Measurements from ENCODE around the gene NR3C1. TPM values are rescaled to one million over a fixed set of nuclear protein-coding genes. Genes with fewer than 3 reads are reported as not detected.

Gene NR3C1
- polyA plus RNA-seq, 1 donor from 2014 or later, result 2.3 TPM

GRCh38 chr5:143398053-143398355 is 5.5 kb downstream of the NR3C1 start:
- H3K9me2 ChIP-seq (ENCODE audit: insufficient read depth, low read length), result no peaks in the 10 kb centered on the region
- no peaks in the 10 kb centered on the region for H4K20me1 ChIP-seq (ENCODE audit: insufficient read depth)
- H2AFZ ChIP-seq (ENCODE audit: low read depth, low read length), result no peak overlapping the region
- no peak overlapping the region for H3K27ac ChIP-seq (ENCODE audit: low read length)
- H3K4me2 ChIP-seq (ENCODE audit: low read length), result no peak overlapping the region
- H3K9ac ChIP-seq (ENCODE audit: low read length), result no peak overlapping the region
- no peaks in the 10 kb centered on the region for H3K79me2 ChIP-seq (replicated peaks; ENCODE audit: insufficient read depth, low read length)
- peaks cover 51% of the 10 kb centered on the region for H3K27me3 ChIP-seq (ENCODE audit: insufficient read depth, low read depth, low read length)
- no peaks in the 10 kb centered on the region for H3K9me3 ChIP-seq (ENCODE audit: low read length)
- no peak overlapping the region for H3K4me3 ChIP-seq (ENCODE audit: low read length)
- TF ChIP-seq TAF1 (IDR thresholded peaks at IDR 0.05; ENCODE audit: low read depth) (no peak), RAD21 (conservative IDR thresholded peaks at IDR 0.05) (no peak), MXI1 (conservative IDR thresholded peaks at IDR 0.05; ENCODE audit: poor library complexity, severe bottlenecking) (no peak), EP300 (conservative IDR thresholded peaks at IDR 0.05; ENCODE audit: poor library complexity, severe bottlenecking) (no peak), SMC3 (conservative IDR thresholded peaks at IDR 0.05; ENCODE audit: poor library complexity) (no peak), POLR2AphosphoS5 (IDR thresholded peaks at IDR 0.05) (no peak), CTCF (IDR thresholded peaks at IDR 0.05; ENCODE audit: poor library complexity, severe bottlenecking) (no peak)
- TF ChIP-seq, protein P1, sequence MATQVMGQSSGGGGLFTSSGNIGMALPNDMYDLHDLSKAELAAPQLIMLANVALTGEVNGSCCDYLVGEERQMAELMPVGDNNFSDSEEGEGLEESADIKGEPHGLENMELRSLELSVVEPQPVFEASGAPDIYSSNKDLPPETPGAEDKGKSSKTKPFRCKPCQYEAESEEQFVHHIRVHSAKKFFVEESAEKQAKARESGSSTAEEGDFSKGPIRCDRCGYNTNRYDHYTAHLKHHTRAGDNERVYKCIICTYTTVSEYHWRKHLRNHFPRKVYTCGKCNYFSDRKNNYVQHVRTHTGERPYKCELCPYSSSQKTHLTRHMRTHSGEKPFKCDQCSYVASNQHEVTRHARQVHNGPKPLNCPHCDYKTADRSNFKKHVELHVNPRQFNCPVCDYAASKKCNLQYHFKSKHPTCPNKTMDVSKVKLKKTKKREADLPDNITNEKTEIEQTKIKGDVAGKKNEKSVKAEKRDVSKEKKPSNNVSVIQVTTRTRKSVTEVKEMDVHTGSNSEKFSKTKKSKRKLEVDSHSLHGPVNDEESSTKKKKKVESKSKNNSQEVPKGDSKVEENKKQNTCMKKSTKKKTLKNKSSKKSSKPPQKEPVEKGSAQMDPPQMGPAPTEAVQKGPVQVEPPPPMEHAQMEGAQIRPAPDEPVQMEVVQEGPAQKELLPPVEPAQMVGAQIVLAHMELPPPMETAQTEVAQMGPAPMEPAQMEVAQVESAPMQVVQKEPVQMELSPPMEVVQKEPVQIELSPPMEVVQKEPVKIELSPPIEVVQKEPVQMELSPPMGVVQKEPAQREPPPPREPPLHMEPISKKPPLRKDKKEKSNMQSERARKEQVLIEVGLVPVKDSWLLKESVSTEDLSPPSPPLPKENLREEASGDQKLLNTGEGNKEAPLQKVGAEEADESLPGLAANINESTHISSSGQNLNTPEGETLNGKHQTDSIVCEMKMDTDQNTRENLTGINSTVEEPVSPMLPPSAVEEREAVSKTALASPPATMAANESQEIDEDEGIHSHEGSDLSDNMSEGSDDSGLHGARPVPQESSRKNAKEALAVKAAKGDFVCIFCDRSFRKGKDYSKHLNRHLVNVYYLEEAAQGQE (IDR thresholded peaks at IDR 0.05; ENCODE audit: borderline replicate concordance), result no peak
- no peaks in the 10 kb centered on the region for H3F3A ChIP-seq (ENCODE audit: insufficient read depth, low read length, poor library complexity, severe bottlenecking)
- H3K36me3 ChIP-seq (ENCODE audit: insufficient read depth, low read length), result no peaks in the 10 kb centered on the region

DNA sequence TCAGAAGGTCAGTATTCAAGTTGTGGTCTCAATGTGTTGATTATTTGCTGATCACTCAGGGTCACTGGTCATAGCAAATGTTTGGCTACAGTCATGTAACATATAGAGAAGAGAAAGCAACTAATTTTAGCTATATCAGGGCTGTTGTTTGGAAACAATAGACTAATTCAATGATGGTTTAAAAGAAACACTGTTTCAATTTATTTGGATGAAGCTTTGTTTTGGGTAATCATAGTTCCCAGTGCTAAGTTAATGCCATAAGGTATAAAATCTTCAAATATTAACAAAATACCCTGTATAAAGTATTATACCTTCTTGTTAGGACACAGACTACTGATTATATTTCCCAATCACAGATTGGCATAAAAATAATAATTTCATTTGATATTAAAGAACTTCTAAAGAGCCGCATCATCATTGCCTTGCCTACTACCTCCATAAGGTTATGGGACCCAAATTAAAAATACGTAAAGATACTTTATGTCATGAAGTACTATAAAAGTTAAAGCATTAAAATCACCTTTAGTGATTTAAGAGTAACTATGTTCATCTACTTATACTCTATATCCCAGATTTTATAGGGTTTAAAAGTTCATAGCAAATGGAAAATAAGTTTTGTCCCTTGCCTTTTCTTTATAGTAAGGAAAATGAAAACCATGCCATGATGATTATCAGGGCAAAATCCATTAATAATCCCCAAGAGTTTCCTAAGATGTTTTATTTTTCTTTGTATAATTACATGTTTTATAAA is 6.0 kb downstream of the NR3C1 start:
- no peak for TF ChIP-seq EP300 (conservative IDR thresholded peaks at IDR 0.05; ENCODE audit: poor library complexity, severe bottlenecking)
- TF ChIP-seq POLR2AphosphoS5 (IDR thresholded peaks at IDR 0.05), result no peak
- TF ChIP-seq MXI1 (conservative IDR thresholded peaks at IDR 0.05; ENCODE audit: poor library complexity, severe bottlenecking), result no peak
- TF ChIP-seq, protein P1 (IDR thresholded peaks at IDR 0.05; ENCODE audit: borderline replicate concordance), result no peak
- TF ChIP-seq CTCF (IDR thresholded peaks at IDR 0.05; ENCODE audit: poor library complexity, severe bottlenecking), result no peak
- TF ChIP-seq EZH2 (IDR thresholded peaks at IDR 0.05; ENCODE audit: borderline replicate concordance, insufficient read depth, low read length, poor library complexity, severe bottlenecking), result no peak
- no peak for TF ChIP-seq TAF1 (IDR thresholded peaks at IDR 0.05; ENCODE audit: low read depth)
- no peak for TF ChIP-seq SMC3 (conservative IDR thresholded peaks at IDR 0.05; ENCODE audit: poor library complexity)
- no peak for TF ChIP-seq RAD21 (conservative IDR thresholded peaks at IDR 0.05)
- Histone ChIP-seq H3F3A (ENCODE audit: insufficient read depth, low read length, poor library complexity, severe bottlenecking) (no peaks in the 10 kb centered on the region), H3K27ac (ENCODE audit: low read length) (no peak overlapping the region), H3K4me3 (ENCODE audit: low read length) (no peak overlapping the region), H4K20me1 (ENCODE audit: insufficient read depth) (no peaks in the 10 kb centered on the region), H3K79me2 (replicated peaks; ENCODE audit: insufficient read depth, low read length) (no peaks in the 10 kb centered on the region), H3K27me3 (ENCODE audit: insufficient read depth, low read depth, low read length) (peaks cover 46% of the 10 kb centered on the region), H3K9ac (ENCODE audit: low read length) (no peak overlapping the region), H3K4me2 (ENCODE audit: low read length) (no peak overlapping the region), H2AFZ (ENCODE audit: low read depth, low read length) (no peak overlapping the region), H3K36me3 (ENCODE audit: insufficient read depth, low read length) (no peaks in the 10 kb centered on the region), H3K9me3 (ENCODE audit: low read length) (no peaks in the 10 kb centered on the region), H3K9me2 (ENCODE audit: insufficient read depth, low read length) (no peaks in the 10 kb centered on the region)

Measured in neural cell (in vitro differentiated cells).